ENCODE data around the gene CCDC33. TPM values are rescaled to one million over a fixed set of nuclear protein-coding genes. Genes with fewer than 3 reads are reported as not detected.

Gene CCDC33
- total RNA-seq, 1 experiment from 2014 or later = 0.15 TPM

Other genes with a start within 250 kb of the CCDC33 start
- gene STOML1, start 244.0 kb upstream of the CCDC33 start, total RNA-seq (2021; ENCODE audit: unreplicated experiment) = 5.0 TPM
- 28.1 TPM for gene PML, start 241.6 kb upstream of the CCDC33 start, total RNA-seq (2021; ENCODE audit: unreplicated experiment)
- gene GOLGA6A, start 153.8 kb upstream of the CCDC33 start, total RNA-seq (2021; ENCODE audit: unreplicated experiment) = 0.39 TPM
- 0.05 TPM for gene ISLR2, start 105.7 kb upstream of the CCDC33 start, total RNA-seq (2021; ENCODE audit: unreplicated experiment)
- gene ISLR, start 62.6 kb upstream of the CCDC33 start, total RNA-seq (2021; ENCODE audit: unreplicated experiment) = 0.12 TPM
- 0.54 TPM for gene STRA6, start 33.5 kb upstream of the CCDC33 start, total RNA-seq (2021; ENCODE audit: unreplicated experiment)
- gene CYP11A1, start 131.3 kb downstream of the CCDC33 start, total RNA-seq (2021; ENCODE audit: unreplicated experiment) = 0.57 TPM
- gene SEMA7A, start 197.6 kb downstream of the CCDC33 start, total RNA-seq (2021; ENCODE audit: unreplicated experiment) = 13.8 TPM
- gene UBL7, start 224.8 kb downstream of the CCDC33 start, total RNA-seq (2021; ENCODE audit: unreplicated experiment) = 65.3 TPM

Measured in HCT116 (cell line).